ENCODE data around the gene ACP2. TPM values are rescaled to one million over a fixed set of nuclear protein-coding genes. Genes with fewer than 3 reads are reported as not detected.

ACP2 gene
- total and polyA plus RNA-seq, 10 of the 15 experiments (the other 5 are each of a cell fraction or from before 2014, with no cell fraction given) = 0.98 to 11.7 (median 7.4) TPM

DNA sequence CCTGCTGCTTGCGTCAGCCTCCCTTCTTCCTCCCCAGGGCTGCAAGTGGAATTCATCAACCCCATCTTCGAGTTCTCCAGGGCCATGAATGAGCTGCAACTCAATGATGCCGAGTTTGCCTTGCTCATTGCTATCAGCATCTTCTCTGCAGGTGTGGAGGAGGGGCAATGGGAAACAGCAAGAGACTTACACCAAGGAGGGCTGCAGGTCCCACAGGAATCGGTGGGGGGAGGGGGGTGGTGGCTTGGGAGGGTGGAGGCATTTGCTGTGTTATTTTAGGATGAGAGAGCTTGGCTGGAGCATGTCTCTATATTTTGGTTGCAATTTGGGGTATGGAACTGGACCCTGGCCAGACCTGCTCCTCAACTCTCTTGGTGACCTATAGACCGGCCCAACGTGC lies 19.3 kb upstream of the ACP2 start (continued):
- no peak for TF ChIP-seq GABPA (IDR thresholded peaks at IDR 0.05; ENCODE audit: low read depth)

DNA sequence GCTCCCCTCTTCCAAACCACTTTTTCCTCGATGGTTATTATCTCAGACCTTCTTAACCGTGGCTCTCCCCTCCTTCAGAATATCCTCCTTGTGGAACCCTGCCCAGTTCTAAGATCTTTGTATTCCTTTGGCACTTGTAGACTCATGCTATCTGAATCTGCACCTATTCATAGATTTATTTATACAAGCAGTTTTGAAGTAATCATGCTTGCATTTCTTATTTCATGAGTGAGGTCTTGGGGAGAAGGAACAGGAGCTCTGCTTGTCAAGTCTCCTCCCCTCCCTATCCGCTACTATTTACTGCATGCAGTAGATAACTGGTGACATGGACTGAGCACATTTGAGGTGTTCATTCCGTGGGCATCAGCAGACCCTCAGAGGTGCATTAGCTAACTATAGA lies 15.9 kb upstream of the ACP2 start:
- H3K4me2 ChIP-seq (ENCODE audit: control insufficient read depth, insufficient read depth) = no peak overlapping the region
- DNase-seq (ENCODE audit: low read depth, low spot score) (no peak), ATAC-seq (no peak), FAIRE-seq (no peak)
- intact Hi-C loops (cut with micrococcal nuclease; ENCODE audit: unreplicated experiment) (no loop called here), in situ Hi-C loops (cut with MboI) (no loop called here)
- H4K20me1 ChIP-seq (ENCODE audit: control insufficient read depth, insufficient read depth) = no peaks in the 10 kb centered on the region
- H3K27ac ChIP-seq (ENCODE audit: control insufficient read depth, insufficient read depth) = no peak overlapping the region
- whole genome bisulfite sequencing (ENCODE audit: insufficient coverage, insufficient replicate concordance, low lambda C conversion rate, missing lambda C conversion rate) = 90% methylated on average over 4 of the region's 4 CpGs
- no peaks in the 10 kb centered on the region for H3K79me2 ChIP-seq (ENCODE audit: control insufficient read depth, insufficient read depth, low read length)
- H3K9me3 ChIP-seq (replicated peaks; ENCODE audit: control insufficient read depth, insufficient read depth, low read length) = no peaks in the 10 kb centered on the region
- H3K36me3 ChIP-seq (ENCODE audit: control insufficient read depth in 2 of 2, insufficient read depth in 2 of 2, low read length in 1 of 2) = no peaks in the 10 kb centered on the region
- H3K27me3 ChIP-seq (replicated peaks in 1 of 2; ENCODE audit: control insufficient read depth in 2 of 2, insufficient read depth in 2 of 2, low read length in 1 of 2) = no peaks in the 10 kb centered on the region
- RAD21 ChIA-PET (ENCODE audit: unreplicated experiment) = interaction anchor here (0.8 kb wide), 1 partner anchor 85 kb away, joined by 3 read pairs; no protein-coding TSS in a partner anchor
- H3K9ac ChIP-seq (ENCODE audit: control insufficient read depth, insufficient read depth, low read length) = no peak overlapping the region
- SMC1A ChIA-PET (ENCODE audit: uncharacterized antibody, unreplicated experiment) = interaction anchor here (0.6 to 1.1 kb wide), 2 partner anchors 46 to 190 kb away, joined by 3 to 4 read pairs; no protein-coding TSS in a partner anchor
- no TSS peak for BruUV-seq (replicated peaks)
- H3K4me3 ChIP-seq = no peak overlapping the region
- CTCF ChIA-PET = interaction anchor here (1.0 to 1.8 kb wide), 5 partner anchors 9 to 88 kb away, joined by 3 to 6 read pairs (median 3); partner anchors contain the start of gene ARFGAP2
- TF ChIP-seq, protein P1, sequence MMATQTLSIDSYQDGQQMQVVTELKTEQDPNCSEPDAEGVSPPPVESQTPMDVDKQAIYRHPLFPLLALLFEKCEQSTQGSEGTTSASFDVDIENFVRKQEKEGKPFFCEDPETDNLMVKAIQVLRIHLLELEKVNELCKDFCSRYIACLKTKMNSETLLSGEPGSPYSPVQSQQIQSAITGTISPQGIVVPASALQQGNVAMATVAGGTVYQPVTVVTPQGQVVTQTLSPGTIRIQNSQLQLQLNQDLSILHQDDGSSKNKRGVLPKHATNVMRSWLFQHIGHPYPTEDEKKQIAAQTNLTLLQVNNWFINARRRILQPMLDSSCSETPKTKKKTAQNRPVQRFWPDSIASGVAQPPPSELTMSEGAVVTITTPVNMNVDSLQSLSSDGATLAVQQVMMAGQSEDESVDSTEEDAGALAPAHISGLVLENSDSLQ (IDR thresholded peaks at IDR 0.05) = no peak
- TF ChIP-seq HDAC6 (IDR thresholded peaks at IDR 0.05; ENCODE audit: unreplicated experiment) (no peak), TCF3 (IDR thresholded peaks at IDR 0.05; ENCODE audit: borderline replicate concordance, insufficient read depth, low read depth, low read length) (no peak), RAD51 (IDR thresholded peaks at IDR 0.05) (no peak)
- TF ChIP-seq, protein P2, sequence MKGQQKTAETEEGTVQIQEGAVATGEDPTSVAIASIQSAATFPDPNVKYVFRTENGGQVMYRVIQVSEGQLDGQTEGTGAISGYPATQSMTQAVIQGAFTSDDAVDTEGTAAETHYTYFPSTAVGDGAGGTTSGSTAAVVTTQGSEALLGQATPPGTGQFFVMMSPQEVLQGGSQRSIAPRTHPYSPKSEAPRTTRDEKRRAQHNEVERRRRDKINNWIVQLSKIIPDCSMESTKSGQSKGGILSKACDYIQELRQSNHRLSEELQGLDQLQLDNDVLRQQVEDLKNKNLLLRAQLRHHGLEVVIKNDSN (IDR thresholded peaks at IDR 0.05; ENCODE audit: borderline replicate concordance, extremely low read length, insufficient read depth, low read depth, low read length) = no peak
- TF ChIP-seq, protein P3, sequence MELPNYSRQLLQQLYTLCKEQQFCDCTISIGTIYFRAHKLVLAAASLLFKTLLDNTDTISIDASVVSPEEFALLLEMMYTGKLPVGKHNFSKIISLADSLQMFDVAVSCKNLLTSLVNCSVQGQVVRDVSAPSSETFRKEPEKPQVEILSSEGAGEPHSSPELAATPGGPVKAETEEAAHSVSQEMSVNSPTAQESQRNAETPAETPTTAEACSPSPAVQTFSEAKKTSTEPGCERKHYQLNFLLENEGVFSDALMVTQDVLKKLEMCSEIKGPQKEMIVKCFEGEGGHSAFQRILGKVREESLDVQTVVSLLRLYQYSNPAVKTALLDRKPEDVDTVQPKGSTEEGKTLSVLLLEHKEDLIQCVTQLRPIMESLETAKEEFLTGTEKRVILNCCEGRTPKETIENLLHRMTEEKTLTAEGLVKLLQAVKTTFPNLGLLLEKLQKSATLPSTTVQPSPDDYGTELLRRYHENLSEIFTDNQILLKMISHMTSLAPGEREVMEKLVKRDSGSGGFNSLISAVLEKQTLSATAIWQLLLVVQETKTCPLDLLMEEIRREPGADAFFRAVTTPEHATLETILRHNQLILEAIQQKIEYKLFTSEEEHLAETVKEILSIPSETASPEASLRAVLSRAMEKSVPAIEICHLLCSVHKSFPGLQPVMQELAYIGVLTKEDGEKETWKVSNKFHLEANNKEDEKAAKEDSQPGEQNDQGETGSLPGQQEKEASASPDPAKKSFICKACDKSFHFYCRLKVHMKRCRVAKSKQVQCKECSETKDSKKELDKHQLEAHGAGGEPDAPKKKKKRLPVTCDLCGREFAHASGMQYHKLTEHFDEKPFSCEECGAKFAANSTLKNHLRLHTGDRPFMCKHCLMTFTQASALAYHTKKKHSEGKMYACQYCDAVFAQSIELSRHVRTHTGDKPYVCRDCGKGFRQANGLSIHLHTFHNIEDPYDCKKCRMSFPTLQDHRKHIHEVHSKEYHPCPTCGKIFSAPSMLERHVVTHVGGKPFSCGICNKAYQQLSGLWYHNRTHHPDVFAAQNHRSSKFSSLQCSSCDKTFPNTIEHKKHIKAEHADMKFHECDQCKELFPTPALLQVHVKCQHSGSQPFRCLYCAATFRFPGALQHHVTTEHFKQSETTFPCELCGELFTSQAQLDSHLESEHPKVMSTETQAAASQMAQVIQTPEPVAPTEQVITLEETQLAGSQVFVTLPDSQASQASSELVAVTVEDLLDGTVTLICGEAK (IDR thresholded peaks at IDR 0.05; ENCODE audit: borderline replicate concordance) = no peak
- POLR2A ChIA-PET = no interaction called here
- H3K4me1 ChIP-seq (ENCODE audit: control insufficient read depth, insufficient read depth, low read length) = peaks cover 20% of the 10 kb centered on the region
- no peak overlapping the region for H2AFZ ChIP-seq (ENCODE audit: control insufficient read depth, low read depth, low read length)

All from GM12878 (cell line).